MCF 10A (cell line): Measurements from ENCODE around the gene ZNF33B. TPM values are rescaled to one million over a fixed set of nuclear protein-coding genes. Genes with fewer than 3 reads are reported as not detected.

Source experiments
- BruUV-seq: library from RNA; stranded (reverse); fragments of 400-500 nt; replicated peaks from 2 replicates; lab custom pipeline; 2021; lab: Mats Ljungman, UMichigan
- CTCF ChIA-PET: fragments of 300-600 bp; sonication (Branson Sonifier 250); formaldehyde crosslinking; extraction: SDS; loops from one replicate; lab custom pipeline; 2021; ENCODE audit warnings: antibody characterized with exemption, inconsistent platforms; lab: Yijun Ruan, JAX
- POLR2A ChIA-PET: fragments of 300-600, 350-650 bp; sonication (Branson Sonifier 250); formaldehyde crosslinking; extraction: SDS; loops from one replicate; lab custom pipeline; 2020; ENCODE audit warnings: antibody characterized with exemption, inconsistent platforms; lab: Yijun Ruan, JAX
- DNase-seq: peaks from one replicate; pipeline ENCODE4 v3.0.0-alpha.2; 2018; ENCODE audit not compliant: unreplicated experiment
- H3K27ac Mint-ChIP-seq: one replicate; pipeline ENCODE4 v1.8.0; 2022; ENCODE audit warnings: mild to moderate bottlenecking, low read depth, mixed read lengths; ENCODE audit not compliant: unreplicated experiment
- H3K27me3 Mint-ChIP-seq: one replicate; pipeline ENCODE4 v1.8.0; 2022; ENCODE audit warnings: mixed read lengths; ENCODE audit not compliant: insufficient read depth, unreplicated experiment
- H3K36me3 Mint-ChIP-seq: one replicate; pipeline ENCODE4 v1.8.0; 2022; ENCODE audit warnings: mild to moderate bottlenecking, moderate library complexity, mixed read lengths; ENCODE audit not compliant: insufficient read depth, unreplicated experiment
- H3K4me1 Mint-ChIP-seq: one replicate; pipeline ENCODE4 v1.8.0; 2022; ENCODE audit warnings: mixed read lengths; ENCODE audit not compliant: insufficient read depth, unreplicated experiment
- H3K4me3 Mint-ChIP-seq: one replicate; pipeline ENCODE4 v1.8.0; 2022; ENCODE audit warnings: mild to moderate bottlenecking, moderate library complexity, mixed read lengths; ENCODE audit not compliant: unreplicated experiment
- H3K9me3 Mint-ChIP-seq: one replicate; pipeline ENCODE4 v1.8.0; 2022; ENCODE audit warnings: mixed read lengths; ENCODE audit not compliant: unreplicated experiment
- intact Hi-C: fragments of 100-400 bp; cut with micrococcal nuclease; formaldehyde crosslinking; loops from 2 replicates; pipeline ENCODE4 v1.14.1; 2022
- total RNA-seq: library from RNA; stranded (reverse); gene quantifications from 2 replicates; pipeline ENCODE4 v1.2.3, GENCODE V29; 2022
- TF ChIP-seq, protein P1 (sequence below): fragments of 200-600 bp; IDR thresholded peaks from one replicate; pipeline ENCODE4 v1.8.0; 2022; ENCODE audit warnings: antibody characterized with exemption, mild to moderate bottlenecking; ENCODE audit not compliant: unreplicated experiment

ZNF33B gene
- total RNA-seq, 1 experiment from 2014 or later: 18.7 TPM

DNA sequence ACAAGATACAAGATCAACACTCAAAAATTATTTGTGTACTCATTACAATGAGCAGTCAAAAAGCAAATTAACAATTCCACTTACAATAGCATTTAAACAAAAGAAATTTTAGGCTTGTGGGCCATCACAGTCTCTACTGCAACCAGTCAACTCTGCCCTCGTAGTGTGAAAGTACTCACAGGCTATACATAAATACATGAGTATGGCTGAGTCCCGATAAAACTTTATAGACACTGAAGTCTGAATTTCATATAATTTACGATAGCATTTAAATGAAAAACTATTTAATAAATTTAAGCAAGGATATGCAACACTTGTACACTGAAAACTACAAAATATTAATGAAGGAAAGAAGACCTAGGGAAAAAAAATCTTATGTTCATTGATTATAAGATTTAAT is 90.1 kb downstream of the ZNF33B start:
- H3K27me3 Mint-ChIP-seq: no peaks in the 10 kb centered on the region
- ChIA-PET POLR2A (no interaction called here), CTCF (no interaction called here)
- peaks cover 28% of the 10 kb centered on the region for H3K36me3 Mint-ChIP-seq
- H3K27ac Mint-ChIP-seq: no peak overlapping the region
- intact Hi-C loops: no loop called here
- DNase-seq: no peak
- no peak overlapping the region for H3K4me3 Mint-ChIP-seq
- H3K4me1 Mint-ChIP-seq: peaks cover 18% of the 10 kb centered on the region
- H3K9me3 Mint-ChIP-seq: peaks cover 19% of the 10 kb centered on the region
- TF ChIP-seq, protein P1, sequence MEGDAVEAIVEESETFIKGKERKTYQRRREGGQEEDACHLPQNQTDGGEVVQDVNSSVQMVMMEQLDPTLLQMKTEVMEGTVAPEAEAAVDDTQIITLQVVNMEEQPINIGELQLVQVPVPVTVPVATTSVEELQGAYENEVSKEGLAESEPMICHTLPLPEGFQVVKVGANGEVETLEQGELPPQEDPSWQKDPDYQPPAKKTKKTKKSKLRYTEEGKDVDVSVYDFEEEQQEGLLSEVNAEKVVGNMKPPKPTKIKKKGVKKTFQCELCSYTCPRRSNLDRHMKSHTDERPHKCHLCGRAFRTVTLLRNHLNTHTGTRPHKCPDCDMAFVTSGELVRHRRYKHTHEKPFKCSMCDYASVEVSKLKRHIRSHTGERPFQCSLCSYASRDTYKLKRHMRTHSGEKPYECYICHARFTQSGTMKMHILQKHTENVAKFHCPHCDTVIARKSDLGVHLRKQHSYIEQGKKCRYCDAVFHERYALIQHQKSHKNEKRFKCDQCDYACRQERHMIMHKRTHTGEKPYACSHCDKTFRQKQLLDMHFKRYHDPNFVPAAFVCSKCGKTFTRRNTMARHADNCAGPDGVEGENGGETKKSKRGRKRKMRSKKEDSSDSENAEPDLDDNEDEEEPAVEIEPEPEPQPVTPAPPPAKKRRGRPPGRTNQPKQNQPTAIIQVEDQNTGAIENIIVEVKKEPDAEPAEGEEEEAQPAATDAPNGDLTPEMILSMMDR: no peak
- no TSS peak for BruUV-seq

GRCh38 chr10:42544945-42545344 is 93.4 kb downstream of the ZNF33B start:
- Mint-ChIP-seq H3K27ac (no peak overlapping the region), H3K36me3 (peaks cover 29% of the 10 kb centered on the region), H3K4me3 (no peak overlapping the region), H3K9me3 (peaks cover 29% of the 10 kb centered on the region), H3K27me3 (no peaks in the 10 kb centered on the region), H3K4me1 (peaks cover 4% of the 10 kb centered on the region)
- intact Hi-C loops: no loop called here
- TF ChIP-seq, protein P1: no peak
- CTCF ChIA-PET: no interaction called here
- no TSS peak for BruUV-seq
- POLR2A ChIA-PET: no interaction called here
- DNase-seq: no peak

- no TSS peak for BruUV-seq
- TF ChIP-seq, protein P1: no peak
- Mint-ChIP-seq H3K27me3 (no peaks in the 10 kb centered on the region), H3K9me3 (peaks cover 29% of the 10 kb centered on the region), H3K4me1 (no peaks in the 10 kb centered on the region), H3K4me3 (no peak overlapping the region), H3K27ac (no peak overlapping the region), H3K36me3 (peaks cover 36% of the 10 kb centered on the region)
- ChIA-PET POLR2A (no interaction called here), CTCF (no interaction called here)
- DNase-seq: no peak
- intact Hi-C loops: no loop called here
Measured at GRCh38 chr10:42543840-42544372, 94.5 kb downstream of the ZNF33B start.

Other genes with a start within 250 kb of the ZNF33B start
- 26.9 and 28.1 TPM in 2 replicates for gene BMS1, start 144.2 kb upstream of the ZNF33B start, total RNA-seq